GM18909 (cell line): ENCODE data around the gene DUSP2.
A peak's percentile ranks its signal among the peaks of the same experiment; 100 is the strongest.

Experiments
- ATAC-seq: cut with Tn5 transposase; IDR thresholded peaks from one replicate; pipeline ENCODE4 v1.9.1; 2021; ENCODE audit warnings: mild to moderate bottlenecking; ENCODE audit not compliant: unreplicated experiment, poor library complexity

The DUSP2 gene, protein sequence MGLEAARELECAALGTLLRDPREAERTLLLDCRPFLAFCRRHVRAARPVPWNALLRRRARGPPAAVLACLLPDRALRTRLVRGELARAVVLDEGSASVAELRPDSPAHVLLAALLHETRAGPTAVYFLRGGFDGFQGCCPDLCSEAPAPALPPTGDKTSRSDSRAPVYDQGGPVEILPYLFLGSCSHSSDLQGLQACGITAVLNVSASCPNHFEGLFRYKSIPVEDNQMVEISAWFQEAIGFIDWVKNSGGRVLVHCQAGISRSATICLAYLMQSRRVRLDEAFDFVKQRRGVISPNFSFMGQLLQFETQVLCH

DNA sequence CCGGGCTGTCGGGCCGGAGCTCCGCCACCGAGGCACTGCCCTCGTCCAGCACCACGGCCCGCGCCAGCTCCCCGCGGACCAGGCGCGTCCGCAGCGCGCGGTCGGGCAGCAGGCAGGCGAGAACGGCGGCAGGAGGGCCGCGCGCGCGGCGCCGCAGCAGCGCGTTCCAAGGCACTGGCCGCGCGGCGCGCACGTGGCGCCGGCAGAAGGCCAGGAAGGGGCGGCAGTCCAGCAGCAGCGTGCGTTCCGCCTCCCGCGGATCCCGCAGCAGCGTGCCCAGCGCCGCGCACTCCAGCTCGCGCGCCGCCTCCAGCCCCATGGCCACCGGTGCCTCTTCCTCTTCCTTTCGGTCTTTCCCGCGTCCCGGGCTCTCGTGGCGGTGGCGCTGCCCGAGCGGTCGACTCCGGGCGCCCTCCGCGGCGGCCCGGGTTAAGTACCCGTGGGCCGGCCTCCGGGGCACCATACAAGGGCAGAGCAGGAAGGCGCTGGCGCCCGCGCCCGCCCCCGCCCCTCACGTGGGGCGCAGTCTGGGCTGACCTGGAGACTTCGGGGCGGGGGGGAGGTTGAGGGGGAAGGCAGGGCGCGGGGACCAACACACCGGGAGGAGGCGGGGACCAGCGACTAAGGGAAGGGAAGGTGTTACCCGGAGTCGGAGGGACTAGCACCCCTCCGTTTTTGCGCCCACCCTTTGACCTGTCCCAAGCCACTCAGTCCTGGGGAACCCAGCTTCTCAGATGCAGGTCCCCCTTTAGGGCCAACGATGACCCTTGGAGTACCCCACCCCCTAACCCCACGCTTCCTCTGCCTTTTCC is at the start of gene DUSP2:
DUSP2 (minus strand) TSS at position 405 of the 812 bp plus-strand sequence; CDS start at position 319, 86 bp downstream.
- peak; percentile 59 for ATAC-seq

DNA sequence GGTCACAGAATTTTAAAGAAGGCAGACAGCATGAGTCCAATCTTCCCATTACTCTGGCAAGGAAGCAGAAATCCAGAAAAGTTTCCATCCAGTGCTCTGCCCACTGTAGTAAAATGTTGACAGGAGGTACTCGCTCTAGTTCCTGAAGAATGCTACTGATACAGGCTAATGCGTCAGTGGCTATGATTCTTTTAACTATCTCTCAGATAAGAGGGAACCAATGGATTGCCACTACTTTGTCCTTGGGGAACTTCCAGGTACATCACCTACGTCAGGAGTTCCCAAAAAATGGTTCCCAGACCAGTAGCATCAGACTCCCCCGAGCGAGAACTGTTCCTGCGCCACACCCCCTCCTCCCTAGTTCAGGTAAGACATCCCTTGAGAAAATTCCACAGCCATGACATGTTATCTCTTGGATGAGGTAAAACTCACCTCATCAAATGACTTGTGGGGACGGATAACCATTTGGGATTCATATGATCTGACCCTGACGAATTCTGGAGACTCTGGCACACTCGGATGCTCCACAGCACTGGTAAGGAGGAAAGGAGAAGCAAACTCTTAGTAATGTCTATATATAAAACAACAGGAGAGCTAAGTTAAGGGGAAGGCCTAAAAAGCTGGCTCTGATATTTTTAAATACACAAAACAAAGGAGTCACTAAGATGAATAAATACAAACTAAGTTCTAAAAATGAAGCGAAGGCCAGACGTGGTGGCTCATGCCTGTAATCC is 46.9 kb upstream of the DUSP2 start:
- ATAC-seq = no peak

DNA sequence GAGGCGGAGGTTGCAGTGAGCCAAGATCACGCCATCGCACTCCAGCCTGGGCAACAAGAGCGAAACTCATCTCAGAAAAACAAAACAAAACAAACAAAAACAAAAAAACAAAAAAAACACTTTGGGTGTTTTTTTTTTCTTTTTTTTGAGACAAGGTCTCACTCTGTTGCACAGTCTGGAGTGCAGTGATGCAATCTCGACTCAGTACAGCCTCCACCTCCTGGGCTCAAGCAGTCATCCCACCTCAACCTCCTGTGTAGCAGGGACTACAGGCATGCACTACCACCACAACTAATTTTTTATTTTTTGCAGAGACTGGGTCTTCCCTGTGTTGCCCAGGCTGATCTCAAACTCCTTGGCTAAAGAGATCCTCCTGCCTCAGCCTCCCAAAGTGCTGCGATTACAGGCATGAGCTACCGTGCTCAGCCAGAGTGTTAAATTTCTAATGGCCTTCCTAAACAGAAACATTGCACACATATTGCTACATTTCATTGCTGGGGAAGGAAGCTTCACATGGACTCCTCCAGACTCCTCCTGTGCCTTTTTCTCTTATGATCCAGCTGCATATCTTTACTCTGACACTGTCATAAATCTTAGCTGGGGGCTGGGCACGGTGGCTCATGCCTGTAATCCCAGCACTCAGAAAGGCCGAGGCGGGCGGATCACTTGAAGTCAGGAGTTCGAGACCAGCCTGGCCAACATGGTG is 43.7 kb upstream of the DUSP2 start:
- no peak for ATAC-seq

DNA sequence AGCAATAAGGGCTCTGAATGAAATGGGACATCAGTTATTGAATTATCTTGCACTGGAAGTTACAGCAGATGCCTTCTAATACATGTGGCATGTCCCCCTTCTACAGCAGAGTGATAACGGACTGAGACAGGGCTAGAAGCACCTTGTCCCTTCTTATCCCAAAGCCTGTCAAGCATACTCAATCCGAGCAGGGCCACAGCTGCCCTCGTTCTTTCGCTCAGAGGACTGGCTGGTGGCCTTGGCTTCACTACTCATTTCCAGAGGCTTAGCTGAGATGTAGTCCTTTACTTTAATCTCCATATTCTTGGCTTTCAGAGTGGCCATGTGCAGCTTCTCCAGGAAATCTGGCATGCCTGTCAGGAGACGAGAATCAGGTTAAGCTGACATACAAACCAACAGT is 41.3 kb upstream of the DUSP2 start:
- ATAC-seq = no peak

DNA sequence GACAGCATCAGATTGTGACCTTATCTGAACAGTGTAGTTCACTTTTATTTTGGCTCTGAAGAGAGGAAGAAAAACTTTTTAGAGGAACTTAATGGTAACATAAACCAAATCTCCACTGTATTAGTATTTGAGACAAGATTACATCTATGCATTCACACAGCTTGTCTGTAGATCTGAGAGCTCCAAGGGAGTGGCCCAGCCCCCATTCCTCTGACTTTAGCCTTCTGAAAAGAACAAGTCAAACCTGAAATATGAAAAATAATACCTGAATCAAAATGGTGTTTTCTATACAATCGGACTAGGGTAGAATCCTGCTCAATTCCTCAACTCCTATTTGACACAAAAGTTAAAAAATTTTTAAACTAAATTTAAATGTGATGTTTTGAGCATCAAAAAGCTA is 40.3 kb upstream of the DUSP2 start:
- no peak for ATAC-seq

DNA sequence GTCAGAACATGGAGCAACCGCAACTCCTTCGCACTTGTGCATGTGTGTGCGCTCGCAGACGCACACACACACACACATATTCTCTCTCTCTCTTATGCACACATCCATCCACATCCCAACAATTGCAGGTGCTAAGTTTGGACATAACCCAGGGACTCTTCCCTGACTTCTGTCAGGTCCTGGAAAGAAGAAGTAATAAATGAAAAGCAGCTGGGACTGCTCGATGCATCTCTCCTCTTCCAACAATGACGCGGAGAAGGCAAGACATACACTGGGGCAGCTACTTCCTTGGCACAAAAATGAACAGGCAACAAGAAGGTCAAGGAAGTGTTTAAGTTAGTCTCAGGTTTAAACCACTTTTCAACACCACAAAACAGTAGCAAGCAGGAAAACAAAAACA is 39.7 kb upstream of the DUSP2 start:
- no peak for ATAC-seq

DNA sequence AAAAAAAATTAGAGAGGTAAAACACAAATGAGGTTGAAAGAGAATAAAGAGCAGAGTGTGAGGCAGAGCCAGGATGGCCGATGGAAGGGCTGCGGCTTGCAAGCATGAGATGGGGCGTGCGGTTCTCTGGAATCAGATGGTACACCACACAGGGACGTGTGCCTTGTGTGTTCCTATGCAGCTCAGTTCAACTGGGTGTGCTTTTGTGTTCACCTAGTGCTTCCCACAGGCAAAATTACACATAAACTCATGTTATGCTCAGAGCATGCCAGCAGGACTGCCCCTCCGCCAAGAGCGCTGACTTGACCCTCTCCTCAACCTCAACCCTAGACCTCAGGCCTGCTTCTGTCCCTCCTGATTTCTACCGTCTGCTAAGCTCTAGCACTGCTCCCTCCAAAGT is 38.9 kb upstream of the DUSP2 start:
- no peak for ATAC-seq

DNA sequence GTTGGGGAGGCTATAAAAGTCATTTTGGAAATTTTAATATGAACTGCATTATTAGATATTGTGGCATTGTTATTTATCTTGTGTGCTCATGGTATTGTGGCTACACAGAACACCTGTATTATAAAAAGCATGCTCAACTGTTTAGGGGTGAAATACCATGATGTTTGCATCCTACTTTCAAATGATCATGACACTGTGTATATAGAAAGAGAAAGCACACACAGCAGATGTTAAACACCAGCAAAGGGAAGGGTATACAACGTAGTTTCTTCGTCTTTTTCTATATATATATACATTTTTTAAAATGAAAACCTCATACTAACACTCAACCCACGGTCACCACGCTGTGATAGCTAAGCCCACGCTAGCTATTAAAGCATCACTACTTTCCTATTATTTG is 36.3 kb upstream of the DUSP2 start:
- no peak for ATAC-seq

DNA sequence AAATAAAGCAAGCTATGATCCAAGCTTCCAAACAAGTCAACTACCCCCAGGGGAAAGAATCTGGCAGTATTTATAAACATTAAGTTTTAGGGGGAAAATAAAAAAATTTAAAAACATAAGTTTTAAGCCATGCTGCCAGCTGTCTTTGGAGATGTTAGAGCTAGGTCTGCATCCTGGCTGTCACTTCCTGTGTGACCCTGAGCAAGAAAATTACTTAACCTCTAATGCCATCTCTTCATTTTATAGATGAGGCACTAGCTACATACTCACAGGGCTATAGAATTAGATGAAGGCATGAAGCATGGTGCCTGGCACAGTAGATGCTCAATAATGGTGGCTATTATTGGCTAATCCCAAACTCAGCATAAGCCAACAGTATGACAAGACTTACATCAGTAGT is 35.3 kb upstream of the DUSP2 start:
- no peak for ATAC-seq

DNA sequence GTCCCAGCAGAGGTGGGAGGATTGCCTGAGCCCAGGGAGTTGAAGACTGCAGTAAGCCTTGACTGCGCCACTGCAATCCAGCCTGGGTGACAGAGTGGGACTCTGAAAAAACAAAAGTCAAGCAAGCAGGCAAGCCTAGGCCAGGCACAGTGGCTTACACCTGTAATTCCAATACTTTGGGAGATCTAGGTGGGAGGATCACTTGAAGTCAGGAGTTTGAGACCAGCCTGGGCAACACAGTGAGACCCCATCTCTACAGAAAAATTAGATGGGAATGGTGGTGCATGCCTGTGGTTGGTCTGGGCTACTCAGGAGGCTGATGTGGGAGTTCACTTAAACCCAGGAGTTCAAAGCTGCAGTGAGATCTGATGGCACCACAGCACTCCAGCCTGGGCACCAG is 34.8 kb upstream of the DUSP2 start:
- no peak for ATAC-seq

DNA sequence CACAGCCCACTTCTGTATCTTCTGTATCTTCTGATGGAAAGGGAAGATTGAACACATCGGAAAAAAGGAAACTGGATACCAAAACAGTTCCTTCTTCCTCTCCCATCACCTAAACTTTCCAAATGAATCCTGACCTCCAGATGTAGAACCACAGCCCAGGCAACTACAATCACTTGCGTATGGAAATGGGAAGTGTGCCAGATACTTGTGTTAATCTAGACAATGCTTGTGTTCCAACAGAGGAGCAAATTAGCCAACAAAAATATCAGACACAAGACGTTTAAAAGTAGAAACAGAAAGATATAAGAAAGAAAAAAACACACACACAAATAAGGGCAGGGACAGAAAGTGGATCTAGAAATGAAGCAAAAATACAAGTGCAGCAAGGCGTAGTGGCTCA is 31.4 kb upstream of the DUSP2 start:
- no peak for ATAC-seq

DNA sequence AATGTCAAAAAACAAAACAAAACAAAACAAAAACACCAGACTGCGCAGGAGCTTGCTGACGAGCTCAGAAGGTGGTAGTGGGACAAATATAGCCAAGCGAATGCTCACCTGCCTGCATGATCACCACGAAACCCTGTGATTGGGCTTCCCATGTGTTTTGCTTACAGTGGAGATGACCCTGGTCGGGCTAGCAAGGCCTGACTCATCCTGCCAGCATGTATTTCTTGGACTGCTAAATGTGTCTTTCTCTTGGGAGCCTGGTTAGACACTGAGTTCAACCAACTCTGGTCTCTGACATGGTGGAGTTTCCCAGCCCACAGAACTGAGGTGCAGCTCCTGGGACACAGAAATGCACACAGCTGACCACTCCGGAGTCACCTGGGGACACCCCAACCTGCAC is 30.7 kb upstream of the DUSP2 start:
- ATAC-seq = no peak

DNA sequence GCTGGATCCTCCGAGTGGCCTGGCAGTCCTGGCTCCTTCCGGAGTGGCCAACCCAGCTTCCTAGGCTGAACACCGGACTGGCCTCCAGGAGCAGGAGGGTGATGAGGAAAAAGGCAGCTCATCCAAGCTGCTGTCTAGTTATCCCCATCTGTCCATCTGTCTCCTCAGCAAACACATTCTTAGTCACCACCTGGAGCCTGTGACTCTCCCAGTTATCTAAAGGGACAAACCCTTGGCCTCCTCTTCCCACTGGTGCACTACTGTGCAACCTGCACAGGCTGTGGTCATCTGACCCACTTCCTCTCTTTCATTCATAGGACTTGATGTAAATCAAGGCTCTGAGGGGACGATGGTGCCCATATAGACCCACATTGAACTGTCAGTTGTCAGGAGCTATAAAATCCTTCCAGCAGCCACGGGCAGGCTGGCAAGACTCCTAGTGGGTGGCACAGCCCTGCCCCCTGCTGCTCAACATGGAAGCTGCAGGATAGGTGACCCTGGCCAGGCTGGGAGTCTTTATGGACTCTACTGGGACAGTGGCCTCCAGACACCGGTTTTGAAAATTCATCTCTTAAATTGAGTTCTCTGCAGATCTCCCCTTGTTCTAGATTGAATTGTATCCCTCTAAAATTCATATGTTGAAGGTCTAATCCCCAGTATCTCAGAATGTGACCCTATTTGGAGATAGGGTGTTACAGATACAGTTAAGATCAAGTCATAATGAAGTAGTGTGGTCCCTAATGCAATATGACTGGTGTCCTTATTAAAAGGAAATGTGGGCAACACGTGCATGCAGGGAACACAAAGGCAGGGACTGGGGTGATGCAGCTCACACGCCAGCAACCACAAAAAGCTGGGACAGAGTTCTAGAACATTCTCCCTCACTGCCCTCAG is 29.3 kb upstream of the DUSP2 start:
- ATAC-seq = peak; percentile 82

DNA sequence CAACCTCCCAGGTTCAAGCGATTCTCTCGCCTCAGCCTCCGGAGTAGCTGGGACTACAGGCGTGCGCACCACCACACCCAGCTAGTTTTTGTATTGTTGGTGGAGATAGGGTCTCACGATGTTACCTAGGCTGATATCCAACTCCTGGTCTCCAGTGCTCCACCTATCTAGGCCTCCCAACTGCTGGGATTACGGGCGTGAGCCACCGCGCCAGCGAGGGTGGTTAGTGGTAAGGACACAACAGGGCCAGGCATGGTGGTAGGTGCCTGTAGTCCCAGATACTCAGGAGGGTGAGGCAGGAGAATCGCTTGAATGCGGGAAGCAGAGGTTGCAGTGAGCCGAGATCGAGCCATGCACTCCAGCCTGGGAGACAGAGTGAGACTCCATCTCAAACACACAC is 26.6 kb upstream of the DUSP2 start:
- ATAC-seq = no peak

DNA sequence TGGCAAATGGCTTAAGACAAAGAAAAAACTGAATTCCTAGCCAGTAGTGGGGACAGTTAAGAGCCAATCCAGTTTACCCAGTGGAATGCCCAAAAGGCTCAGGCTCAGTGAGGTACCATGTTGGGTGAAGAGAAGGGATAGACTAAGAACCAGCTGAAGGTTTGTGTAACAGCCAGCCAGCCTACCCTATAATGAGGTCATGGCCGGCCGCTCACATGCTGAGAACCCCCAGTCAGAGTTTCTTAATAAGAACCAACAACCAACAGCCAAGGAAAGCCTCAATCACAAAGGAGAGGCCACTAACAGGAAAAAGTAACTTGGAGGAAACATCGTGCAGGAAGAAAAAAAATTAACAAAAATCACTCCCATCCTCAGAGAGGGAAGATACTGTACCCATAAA is 25.4 kb upstream of the DUSP2 start:
- ATAC-seq = no peak

DNA sequence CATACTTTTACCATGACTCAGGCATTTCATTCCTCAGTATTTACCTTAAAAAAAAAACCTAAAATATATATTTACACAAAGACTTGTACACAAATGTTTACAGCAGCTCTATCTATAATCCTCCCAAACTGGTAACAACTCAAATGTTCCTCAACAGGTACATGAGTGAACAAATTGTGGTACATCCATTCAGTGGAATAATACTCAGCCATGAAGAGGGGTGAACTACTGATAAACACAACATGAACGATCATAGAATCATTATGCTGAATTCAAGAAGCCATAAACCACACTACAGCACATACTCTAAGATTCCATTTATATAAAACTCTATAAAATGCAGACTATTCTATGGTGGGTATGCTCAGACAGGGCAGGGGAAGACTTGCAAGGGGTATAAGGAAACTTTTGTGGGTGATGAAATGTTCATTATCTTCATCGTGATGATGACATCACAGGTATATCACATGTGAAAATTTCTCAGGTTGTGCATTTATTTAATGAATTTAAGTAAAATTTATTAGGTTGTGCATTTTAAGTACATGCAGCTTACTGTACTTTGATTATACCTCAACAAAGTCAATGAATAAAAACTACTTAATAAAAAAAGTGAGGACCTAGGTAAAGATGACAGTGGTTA is 24.7 kb upstream of the DUSP2 start:
- no peak for ATAC-seq

DNA sequence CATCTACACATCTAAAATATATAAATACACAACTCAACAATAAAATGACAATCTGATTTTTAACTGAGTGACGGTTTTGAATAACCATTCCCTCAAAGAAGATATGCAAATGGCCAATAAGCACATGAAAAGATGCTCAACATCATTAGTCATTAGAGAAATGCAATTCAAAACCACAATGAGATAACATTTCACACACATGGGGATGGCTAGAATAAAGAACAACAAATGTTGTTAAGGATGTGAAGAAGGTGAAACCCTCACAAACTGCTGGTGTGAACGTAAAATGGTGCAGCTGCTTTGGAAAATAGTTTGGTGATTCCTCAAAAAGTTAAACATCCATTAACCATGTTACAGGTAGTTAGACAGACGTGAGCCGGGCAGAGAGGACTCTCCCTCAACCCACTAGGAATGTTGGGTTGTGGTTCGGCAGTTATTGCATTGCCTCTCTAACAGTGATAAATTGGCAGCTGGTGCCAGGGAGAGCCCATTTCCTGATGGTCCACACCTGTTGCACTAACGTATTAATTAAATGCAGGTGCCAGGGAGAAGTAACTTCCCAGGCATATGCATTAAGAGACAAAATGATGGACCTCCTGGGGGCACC is 22.3 kb upstream of the DUSP2 start:
- no peak for ATAC-seq

DNA sequence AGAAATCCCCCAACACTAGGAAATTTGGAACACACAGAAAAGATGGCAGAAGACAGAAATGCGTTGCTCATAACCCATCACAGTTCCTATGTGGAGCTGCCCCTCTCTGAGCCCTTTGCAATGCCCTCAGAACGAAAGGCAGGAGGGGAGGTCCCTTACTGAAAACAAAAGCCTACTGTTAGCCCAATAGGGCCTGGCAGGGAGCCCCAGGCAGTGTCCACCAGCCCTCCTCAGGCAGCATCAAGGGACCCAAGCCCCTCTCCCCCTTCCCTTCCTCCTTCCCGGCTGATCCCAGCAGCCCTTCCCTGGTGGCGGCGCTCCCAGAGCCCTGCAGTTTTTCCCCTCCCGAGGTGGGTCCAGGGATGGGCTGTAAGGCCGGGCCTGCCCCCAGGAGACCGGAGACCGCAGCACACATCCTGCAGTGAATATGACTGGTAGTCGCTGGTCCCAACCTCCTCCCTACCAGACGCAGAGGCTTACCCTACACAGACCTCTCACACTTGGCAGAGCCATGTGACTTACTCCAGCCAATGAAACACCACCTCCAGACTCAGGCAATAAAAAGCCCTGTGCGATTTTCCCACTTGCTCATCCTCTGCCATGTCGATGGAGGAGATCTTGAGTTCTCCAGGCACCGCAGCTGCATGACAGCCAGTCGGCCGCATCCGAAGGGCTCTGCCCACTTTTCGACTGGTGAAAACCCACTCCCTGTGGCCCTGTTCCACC is 19.4 kb upstream of the DUSP2 start:
- peak; percentile 67 for ATAC-seq
